GM12878 (cell line): ENCODE results near the gene PIWIL1.

Experiments
- CEBPB ChIP-seq, 2 experiments: fragments of 150-350 bp in 1 of 2; IDR thresholded peaks; 2 replicates each; pipeline ENCODE4 v1.6.1; 2012 to 2014; ENCODE audit warnings: low read depth in 2 of 2, low read length in 2 of 2, borderline replicate concordance in 1 of 2, inconsistent platforms in 1 of 2
- CHD2 ChIP-seq: IDR thresholded peaks from 2 replicates; pipeline ENCODE4 v1.6.1; 2011; ENCODE audit warnings: low read depth, low read length, improper control_type of control experiment, borderline replicate concordance
- EZH2 ChIP-seq: IDR thresholded peaks from 2 replicates; pipeline ENCODE4 v1.6.1; 2012; ENCODE audit warnings: low read depth, mild to moderate bottlenecking, control low read depth, inconsistent platforms, low read length, borderline replicate concordance; ENCODE audit not compliant: control insufficient read depth
- MTA2 ChIP-seq: fragments of 450-650 bp; IDR thresholded peaks from 2 replicates; pipeline ENCODE4 v1.6.1; 2016; ENCODE audit warnings: low read depth, mild to moderate bottlenecking, moderate library complexity
- MYB ChIP-seq: fragments of 150-350 bp; IDR thresholded peaks from 2 replicates; pipeline ENCODE4 v1.6.1; 2014; ENCODE audit warnings: mild to moderate bottlenecking, low read depth, low read length, borderline replicate concordance
- NFIC ChIP-seq: IDR thresholded peaks from 2 replicates; pipeline ENCODE4 v1.6.1; 2012; ENCODE audit warnings: low read depth, mild to moderate bottlenecking, inconsistent platforms, low read length, moderate library complexity
- PML ChIP-seq: IDR thresholded peaks from 2 replicates; pipeline ENCODE4 v1.6.1; 2012; ENCODE audit warnings: low read length, inconsistent platforms
- POLR2A ChIP-seq: IDR thresholded peaks from 2 replicates; pipeline ENCODE4 v1.6.1; 2011; ENCODE audit warnings: low read depth, mild to moderate bottlenecking, low read length
- POLR2AphosphoS5 ChIP-seq: IDR thresholded peaks from 2 replicates; pipeline ENCODE4 v1.6.1; 2011; ENCODE audit warnings: mild to moderate bottlenecking, low read length, inconsistent platforms
- SMC3 ChIP-seq: IDR thresholded peaks from 2 replicates; pipeline ENCODE4 v1.6.1; 2011; ENCODE audit warnings: low read length, improper control_type of control experiment, borderline replicate concordance
- ZZZ3 ChIP-seq: IDR thresholded peaks from 2 replicates; pipeline ENCODE4 v1.6.1; 2011; ENCODE audit warnings: low read depth; ENCODE audit not compliant: control insufficient read depth, insufficient read length
- TF ChIP-seq, protein P1 (sequence below), 3 experiments: IDR thresholded peaks in 2 of 3; conservative IDR thresholded peaks in 1 of 3; 2 replicates each; pipeline ENCODE4 v1.5.1; 2011; ENCODE audit warnings: low read depth in 3 of 3, low read length in 3 of 3, mild to moderate bottlenecking in 3 of 3, control low read depth in 2 of 3, moderate library complexity in 2 of 3, inconsistent platforms in 1 of 3, mixed read lengths in 1 of 3; ENCODE audit not compliant: control insufficient read depth in 2 of 3, insufficient read depth in 1 of 3; ENCODE audit errors: extremely low read depth in 1 of 3
- TF ChIP-seq, protein P2 (sequence below): IDR thresholded peaks from 2 replicates; pipeline ENCODE4 v1.6.1; 2012; ENCODE audit warnings: low read depth, low read length, improper control_type of control experiment
- TF ChIP-seq, protein P3 (sequence below): fragments of 450-650 bp; IDR thresholded peaks from 2 replicates; pipeline ENCODE4 v1.6.1; 2016; ENCODE audit warnings: mild to moderate bottlenecking

DNA sequence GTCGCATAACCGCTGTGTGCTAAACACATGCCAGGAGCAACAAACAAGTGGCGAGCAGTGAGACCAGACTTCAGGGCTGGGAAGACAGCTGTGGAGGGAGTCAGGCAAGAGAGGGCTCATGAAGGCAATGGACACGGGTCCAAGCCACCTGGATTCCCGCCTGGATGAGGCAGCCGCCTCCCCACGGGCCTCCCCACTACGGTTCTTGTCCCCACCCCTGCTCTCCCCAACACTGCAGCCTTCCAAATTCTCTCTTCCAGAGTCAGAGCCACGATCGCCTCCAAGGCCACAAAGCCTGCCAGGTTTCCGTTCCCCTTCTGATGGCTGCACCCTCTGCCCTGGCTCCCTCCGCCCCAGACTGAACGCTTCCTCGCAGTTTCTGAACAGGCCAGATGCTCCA lies 36.1 kb upstream of the PIWIL1 start:
- TF ChIP-seq NFIC (no peak), POLR2A (no peak), ZZZ3 (no peak), MTA2 (no peak), MYB (no peak), EZH2 (no peak), CHD2 (no peak), PML (no peak), SMC3 (no peak), POLR2AphosphoS5 (no peak), CEBPB (IDR thresholded peaks at IDR 0.05; ENCODE audit: borderline replicate concordance in 1 of 2, low read depth in 2 of 2, low read length in 2 of 2) (no peak)
- TF ChIP-seq, protein P1, sequence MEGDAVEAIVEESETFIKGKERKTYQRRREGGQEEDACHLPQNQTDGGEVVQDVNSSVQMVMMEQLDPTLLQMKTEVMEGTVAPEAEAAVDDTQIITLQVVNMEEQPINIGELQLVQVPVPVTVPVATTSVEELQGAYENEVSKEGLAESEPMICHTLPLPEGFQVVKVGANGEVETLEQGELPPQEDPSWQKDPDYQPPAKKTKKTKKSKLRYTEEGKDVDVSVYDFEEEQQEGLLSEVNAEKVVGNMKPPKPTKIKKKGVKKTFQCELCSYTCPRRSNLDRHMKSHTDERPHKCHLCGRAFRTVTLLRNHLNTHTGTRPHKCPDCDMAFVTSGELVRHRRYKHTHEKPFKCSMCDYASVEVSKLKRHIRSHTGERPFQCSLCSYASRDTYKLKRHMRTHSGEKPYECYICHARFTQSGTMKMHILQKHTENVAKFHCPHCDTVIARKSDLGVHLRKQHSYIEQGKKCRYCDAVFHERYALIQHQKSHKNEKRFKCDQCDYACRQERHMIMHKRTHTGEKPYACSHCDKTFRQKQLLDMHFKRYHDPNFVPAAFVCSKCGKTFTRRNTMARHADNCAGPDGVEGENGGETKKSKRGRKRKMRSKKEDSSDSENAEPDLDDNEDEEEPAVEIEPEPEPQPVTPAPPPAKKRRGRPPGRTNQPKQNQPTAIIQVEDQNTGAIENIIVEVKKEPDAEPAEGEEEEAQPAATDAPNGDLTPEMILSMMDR (IDR thresholded peaks at IDR 0.05 in 2 of 3, conservative IDR thresholded peaks at IDR 0.05 in 1 of 3; ENCODE audit: control insufficient read depth in 2 of 3, extremely low read depth in 1 of 3, insufficient read depth in 1 of 3, low read depth in 3 of 3, low read length in 3 of 3) = no peak
- TF ChIP-seq, protein P2, sequence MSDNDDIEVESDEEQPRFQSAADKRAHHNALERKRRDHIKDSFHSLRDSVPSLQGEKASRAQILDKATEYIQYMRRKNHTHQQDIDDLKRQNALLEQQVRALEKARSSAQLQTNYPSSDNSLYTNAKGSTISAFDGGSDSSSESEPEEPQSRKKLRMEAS = no peak
- TF ChIP-seq, protein P3, sequence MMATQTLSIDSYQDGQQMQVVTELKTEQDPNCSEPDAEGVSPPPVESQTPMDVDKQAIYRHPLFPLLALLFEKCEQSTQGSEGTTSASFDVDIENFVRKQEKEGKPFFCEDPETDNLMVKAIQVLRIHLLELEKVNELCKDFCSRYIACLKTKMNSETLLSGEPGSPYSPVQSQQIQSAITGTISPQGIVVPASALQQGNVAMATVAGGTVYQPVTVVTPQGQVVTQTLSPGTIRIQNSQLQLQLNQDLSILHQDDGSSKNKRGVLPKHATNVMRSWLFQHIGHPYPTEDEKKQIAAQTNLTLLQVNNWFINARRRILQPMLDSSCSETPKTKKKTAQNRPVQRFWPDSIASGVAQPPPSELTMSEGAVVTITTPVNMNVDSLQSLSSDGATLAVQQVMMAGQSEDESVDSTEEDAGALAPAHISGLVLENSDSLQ = no peak
